Activated CD4-positive, alpha-beta T cell treated with anti-CD3 and anti-CD28 coated beads for 48 hours (primary cell): ENCODE results near the gene OAS1.
"Not testable (repeated sequence)": the region's sequence is repeated elsewhere in the genome, so short reads cannot be mapped to it uniquely, and the experiment has no call there.

Source experiments
- DNase-seq: peaks from one replicate; pipeline ENCODE4 v3.0.0-alpha.2; 2020

Gene OAS1

GRCh38 chr12:112901271-112901670 is 5.5 kb upstream of the OAS1 start:
- no peak for DNase-seq

DNA sequence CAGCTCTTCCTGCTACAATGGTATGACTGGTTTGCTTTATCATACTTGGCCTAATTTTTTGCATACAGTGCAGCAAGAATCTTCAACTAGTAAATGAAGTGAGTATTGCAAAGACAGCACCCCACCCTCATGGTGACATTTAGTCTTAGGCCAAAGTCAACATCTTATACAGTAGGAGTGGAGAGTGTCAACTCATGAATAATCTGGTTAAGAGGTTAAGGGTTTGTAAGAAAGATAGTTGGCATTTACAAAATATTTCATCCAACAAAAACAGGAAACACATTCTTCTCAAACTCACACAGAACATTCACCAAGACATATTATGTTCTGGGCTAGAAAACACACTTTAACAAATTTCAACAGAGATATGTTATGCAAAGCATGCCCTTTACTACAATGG is 2.2 kb upstream of the OAS1 start:
- no peak for DNase-seq

GRCh38 chr12:112905451-112906089 is 1.2 kb upstream of the OAS1 start:
- DNase-seq: no peak

GRCh38 chr12:112907415-112908157 is 824 bp downstream of the OAS1 start:
- no peak for DNase-seq

- peak; percentile 33 for DNase-seq
These were observed 1.8 kb downstream of the OAS1 start for GRCh38 chr12:112908548-112908947.

DNA sequence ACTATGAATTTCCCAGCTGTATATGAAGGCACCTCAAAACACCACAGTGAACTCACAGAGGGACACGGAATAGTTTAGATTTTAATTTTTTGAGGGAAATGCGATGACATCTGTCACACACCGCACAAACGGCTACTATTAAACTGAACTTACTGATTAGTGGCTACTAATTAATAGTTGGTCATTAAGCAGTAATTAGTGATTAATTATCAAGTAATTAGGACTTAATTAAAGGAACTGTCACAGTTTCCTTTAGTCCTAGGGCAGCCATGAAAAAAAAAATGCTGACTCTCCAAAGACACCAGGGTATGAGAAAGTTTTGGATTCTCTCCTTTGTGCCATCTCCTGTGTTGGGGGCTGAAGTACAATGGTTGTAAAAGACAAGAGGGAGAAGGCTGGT is 2.9 kb downstream of the OAS1 start:
- DNase-seq: no peak

GRCh38 chr12:112913038-112913688 is 6.4 kb downstream of the OAS1 start:
- DNase-seq: no peak

DNA sequence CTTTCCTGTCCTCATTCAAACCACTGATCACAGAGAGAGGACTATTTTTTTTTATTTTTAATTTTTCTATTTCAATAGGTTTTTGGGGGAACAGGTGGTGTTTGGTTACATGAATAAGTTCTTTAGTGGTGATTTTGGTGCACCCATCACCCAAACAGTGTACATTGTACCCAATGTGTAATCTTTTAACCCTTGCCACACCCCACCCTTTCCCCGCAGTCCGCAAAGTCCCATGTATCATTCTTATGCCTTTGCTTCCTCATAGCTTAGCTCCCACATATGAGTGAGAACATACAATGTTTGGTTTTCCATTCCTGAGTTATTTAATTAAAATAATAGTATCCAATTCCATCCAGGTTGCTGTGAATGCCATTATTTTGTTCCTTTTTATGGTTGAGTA is 7.1 kb downstream of the OAS1 start:
- not testable (repeated sequence) for DNase-seq

GRCh38 chr12:112916270-112916669 is 9.5 kb downstream of the OAS1 start:
- DNase-seq: no peak

GRCh38 chr12:112919121-112919520 is 12.4 kb downstream of the OAS1 start:
- no peak for DNase-seq

DNA sequence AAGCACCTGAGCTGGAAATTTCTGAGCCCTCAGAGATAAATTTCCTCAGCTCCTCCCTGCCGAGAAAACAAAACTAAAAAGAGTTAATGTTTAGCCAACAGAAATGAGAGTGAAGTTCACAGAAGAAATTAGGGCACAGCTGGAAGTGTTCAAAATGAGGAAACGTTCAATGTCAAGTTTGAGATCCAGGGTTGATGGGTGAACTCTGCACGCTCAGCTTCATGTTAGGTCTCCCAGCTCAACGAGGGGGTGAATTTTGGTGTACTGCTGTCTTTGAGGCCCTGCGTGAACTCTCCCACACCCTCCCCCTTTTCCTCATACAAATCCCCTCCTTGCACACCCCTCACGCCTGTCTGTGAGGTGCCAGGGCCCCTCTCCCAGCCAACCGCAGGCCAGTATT is 18.2 kb downstream of the OAS1 start:
- no peak for DNase-seq

DNA sequence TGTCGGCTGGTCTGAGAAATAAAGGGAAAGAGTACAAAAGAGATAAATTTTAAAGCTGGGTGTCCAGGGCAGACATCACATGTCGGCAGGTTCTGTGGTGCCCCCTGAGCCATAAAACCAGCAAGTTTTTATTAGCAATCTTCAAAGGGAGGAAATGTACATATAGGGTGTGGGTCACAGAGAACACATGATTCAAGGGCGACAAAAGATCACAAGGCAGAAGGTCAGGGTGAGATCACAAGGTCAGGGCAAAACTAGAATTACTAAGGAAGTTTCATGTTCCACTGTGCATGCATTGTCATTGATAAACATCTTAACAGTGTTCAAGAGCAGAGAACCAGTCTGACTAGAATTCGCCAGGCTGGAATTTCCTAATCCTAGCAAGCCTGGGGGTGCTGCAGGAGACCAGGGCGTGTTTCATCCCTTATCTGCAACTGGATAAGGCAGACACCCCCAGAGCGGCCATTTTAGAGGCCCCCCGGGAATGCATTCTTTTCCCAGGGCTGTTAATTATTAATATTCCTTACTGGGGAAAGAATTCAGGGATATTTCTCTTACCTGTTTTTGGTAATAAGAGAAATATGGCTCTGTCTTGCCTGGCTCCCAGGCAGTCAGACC is 19.8 kb downstream of the OAS1 start:
- not testable (repeated sequence) for DNase-seq

GRCh38 chr12:112927475-112927874 is 20.7 kb downstream of the OAS1 start:
- no peak for DNase-seq

GRCh38 chr12:112927925-112928324 is 21.2 kb downstream of the OAS1 start:
- DNase-seq: no peak

- no peak for DNase-seq
These were observed 22.2 kb downstream of the OAS1 start for GRCh38 chr12:112928978-112929377.

DNA sequence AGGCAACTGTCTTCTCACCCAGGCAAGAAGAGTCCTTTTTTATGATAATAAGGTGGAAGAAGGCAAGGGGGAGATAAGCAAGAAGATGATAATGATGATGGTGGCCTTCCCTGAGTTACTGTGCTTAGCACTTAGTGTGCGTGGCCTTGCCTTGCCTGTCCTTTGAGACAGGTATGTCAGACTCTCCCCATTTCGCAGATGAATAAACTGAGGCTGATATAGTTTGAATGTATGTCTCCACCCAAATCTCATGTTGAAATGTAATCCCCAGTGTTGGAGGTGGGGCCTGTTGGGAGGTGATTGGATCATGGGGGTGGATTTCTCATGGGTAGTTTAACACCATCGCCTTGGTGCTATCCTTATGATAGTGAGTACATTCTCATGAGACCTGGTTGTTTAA is 23.0 kb downstream of the OAS1 start:
- DNase-seq: no peak

DNA sequence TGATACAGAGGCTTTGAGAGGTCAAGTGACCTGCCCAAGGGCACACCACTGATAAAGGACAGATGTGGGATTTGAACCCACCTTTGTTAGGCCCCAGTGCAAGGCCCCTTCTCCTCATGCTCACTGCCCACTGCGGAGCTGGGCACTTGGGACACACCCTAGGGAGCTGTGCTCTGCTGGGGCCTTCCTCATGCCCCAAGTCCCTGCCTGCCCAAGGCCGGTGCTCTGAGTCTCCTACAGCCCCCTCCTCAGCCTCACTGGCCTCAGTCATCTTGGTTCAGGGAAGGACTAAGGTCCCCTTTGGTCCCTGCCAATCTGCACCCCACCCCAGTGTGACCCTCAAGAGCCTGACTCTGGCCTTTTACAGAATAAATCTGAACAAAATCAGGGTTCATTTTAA is 23.6 kb downstream of the OAS1 start:
- DNase-seq: no peak

GRCh38 chr12:112932485-112933128 is 25.8 kb downstream of the OAS1 start:
- DNase-seq: no peak

- no peak for DNase-seq
These were observed 26.4 kb downstream of the OAS1 start for GRCh38 chr12:112933129-112933505.

GRCh38 chr12:112936264-112936663 is 29.5 kb downstream of the OAS1 start:
- DNase-seq: no peak

DNA sequence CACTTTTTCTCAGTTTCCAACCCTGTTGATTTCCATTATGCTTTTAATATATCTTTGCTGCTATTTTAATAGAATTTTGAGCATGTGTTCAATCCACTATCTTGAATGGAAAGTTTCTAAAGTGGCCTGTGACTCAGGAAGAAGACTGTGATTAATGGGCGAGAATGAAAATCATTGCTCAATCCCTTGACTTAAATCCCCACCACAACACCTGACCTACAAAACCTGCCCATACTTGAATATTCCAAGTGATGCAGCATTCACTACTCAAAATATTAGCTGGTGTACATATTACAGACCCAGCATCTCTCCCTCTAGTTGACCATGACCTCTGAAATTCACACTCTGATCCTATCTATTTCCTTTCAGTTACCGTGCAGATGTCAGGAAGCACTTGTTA is 30.2 kb downstream of the OAS1 start:
- DNase-seq: no peak

DNA sequence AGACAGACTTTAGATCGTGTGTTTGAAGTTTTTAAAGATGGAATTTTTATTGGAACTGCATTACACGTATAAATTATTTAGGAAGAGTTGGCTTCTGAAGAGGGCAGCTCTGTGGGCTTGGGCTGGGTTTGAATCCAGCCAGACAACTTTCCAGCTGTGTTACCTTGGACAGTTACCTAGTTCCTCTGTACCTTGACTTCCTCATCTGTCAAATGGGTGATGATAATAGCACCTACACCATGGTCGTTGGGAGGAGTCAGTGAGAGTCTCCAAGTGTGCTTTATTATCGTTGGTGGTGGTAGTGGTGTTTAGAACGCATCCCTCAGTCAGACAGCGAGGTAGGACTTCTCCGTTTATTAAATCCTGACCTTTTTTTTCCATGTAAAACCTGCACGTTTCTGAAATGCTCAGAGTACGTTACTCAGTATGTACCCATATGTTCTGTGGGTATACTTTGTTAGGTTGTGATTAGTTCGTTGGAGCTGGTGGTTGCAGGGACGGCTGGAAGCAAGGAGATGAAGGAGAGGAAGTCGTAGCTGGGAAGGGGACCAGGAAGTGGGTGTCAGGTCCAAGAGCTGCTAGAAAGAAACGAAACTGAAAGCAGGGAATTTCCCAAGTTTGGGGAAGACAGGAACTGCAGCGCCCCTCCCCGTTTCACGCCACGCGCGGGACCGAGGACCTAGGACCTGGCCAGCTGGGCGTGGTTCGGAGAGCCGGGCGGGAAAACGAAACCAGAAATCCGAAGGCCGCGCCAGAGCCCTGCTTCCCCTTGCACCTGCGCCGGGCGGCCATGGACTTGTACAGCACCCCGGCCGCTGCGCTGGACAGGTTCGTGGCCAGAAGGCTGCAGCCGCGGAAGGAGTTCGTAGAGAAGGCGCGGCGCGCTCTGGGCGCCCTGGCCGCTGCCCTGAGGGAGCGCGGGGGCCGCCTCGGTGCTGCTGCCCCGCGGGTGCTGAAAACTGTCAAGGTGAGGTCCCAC is 31.3 kb downstream of the OAS1 start, which contains the start of gene OAS3:
OAS3 (plus strand) TSS at position 734 of the 979 bp plus-strand sequence; CDS start at position 791, 57 bp downstream.
- peak; percentile 63 for DNase-seq
